Cerebellar nuclear complex (tissue), 1 donor: ENCODE data around the gene LATS2.

Source experiments
- DNase-seq, 2 experiments: peaks; one replicate each; lab custom pipeline; 2025; lab: John Stamatoyannopoulos, UW

The LATS2 gene

DNA sequence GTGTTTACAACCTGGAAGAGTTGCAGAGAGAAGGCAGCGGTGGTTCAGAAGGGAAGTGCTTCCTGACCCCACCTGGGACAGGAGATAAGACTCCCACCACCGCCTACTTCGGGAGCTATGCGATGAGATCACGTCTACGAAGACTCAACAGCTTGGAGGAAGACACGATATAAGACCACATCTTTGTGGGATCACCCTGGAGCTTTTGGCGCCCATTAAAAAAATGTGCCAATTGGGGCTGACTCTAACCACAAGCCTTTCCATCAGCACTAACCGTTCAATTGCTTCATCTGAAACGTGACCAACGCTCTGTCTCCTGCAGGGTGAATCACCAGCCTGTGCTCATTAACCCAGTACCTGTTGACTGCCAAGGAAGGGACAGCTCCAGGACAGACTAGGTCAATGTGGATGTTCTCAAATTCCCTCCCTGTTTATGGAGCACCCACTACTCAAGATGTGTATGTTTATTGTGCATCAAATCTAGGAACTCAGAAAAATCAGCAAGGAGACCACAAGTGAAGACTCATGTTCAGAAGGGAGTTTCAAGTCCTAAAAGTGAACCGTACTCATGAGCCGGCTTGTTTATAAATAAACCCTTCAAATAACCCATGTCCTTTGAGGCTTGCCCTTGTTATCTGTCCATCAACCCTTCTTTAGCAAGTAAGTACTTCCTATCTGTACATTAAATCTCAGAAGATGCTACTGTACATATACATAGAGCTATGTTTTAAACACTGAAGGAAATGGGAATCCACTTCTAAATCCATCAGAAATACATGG lies 67.5 kb downstream of the LATS2 start:
- no peak for DNase-seq

DNA sequence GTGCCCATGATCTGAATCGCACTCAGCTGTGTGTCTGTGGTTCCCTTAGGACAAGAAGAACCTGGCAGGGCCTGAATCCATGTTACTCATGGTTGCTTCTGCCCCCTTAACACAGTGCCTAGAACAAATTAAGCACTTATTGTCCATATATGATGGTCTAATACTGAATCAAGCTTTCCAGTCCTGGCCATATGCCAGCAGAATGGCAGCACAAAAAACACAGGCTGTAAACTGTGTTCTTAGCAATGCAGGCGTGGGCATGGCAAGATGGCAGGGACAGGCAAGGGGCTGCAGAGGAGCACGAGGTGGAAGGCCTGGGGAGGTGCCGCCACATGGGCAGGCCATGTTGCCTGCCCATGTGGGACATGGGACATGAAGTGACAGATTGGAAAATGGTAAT lies 68.2 kb downstream of the LATS2 start:
- no peak for DNase-seq

DNA sequence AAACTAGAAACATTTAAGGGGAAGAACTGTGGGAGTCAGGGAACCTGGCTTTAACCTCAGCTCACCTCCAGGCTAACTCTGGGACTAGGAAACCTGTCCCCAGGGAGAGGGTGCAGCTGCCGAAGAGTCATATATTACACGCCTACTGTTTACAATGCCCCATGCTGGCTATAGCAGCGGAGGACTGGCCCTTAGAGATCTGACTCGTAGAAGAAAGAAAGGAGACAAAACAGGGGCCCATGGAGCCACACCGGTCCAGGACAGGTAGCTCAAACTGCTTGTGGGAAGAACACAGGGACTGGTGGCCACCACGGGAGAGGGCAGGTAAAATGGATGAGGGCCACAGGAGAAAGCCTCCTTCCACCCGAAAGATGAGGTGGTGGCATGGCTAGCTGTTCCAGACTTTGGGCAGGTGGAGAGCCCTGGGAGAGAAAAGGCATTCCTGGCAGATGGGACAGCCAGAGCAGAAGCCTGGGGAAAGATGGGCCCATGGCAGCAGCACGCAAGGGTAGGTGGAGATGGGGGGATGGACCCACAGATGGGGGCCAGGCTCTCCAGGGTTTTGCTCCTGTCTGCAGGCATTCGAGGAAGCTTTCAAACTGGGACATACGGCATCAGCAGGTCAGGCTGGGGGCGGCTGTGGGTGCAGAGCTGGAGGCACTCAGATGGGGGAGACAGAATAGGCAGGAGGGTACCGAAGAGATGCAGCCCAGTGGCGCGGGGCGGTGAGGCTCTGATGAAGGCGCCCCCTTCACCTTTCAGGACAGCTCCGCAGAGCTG lies 69.5 kb downstream of the LATS2 start:
- DNase-seq = no peak

DNA sequence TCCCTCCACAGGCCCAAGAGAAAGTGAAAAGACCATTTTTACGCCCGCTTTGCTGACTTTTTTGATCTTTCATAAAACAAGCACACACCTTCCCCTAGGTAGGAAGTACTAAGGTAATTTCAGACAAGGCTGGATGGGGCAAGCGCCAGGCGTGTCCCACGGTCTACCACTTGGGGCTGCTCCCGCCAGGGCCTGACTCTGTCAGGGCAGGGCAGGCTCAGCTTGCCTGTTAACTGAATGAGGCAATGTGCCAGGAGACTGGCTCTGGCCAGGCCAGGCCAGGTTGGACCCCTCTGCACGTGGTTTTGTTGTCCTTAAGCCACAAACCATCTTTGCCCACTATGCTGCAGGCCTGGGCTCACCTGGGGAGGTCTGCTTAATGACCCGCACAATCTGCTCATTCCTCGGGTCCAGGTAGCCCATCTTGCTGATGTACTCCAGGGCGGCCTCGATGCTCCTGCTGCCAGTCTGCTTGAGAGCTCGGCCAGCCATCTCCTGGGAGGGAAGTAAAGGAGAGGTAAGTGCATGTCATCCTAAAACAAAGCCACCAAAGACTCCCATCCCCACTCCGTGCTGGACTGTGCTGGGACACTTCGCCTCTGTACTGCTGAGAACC lies 70.4 kb downstream of the LATS2 start:
- DNase-seq = no peak

DNA sequence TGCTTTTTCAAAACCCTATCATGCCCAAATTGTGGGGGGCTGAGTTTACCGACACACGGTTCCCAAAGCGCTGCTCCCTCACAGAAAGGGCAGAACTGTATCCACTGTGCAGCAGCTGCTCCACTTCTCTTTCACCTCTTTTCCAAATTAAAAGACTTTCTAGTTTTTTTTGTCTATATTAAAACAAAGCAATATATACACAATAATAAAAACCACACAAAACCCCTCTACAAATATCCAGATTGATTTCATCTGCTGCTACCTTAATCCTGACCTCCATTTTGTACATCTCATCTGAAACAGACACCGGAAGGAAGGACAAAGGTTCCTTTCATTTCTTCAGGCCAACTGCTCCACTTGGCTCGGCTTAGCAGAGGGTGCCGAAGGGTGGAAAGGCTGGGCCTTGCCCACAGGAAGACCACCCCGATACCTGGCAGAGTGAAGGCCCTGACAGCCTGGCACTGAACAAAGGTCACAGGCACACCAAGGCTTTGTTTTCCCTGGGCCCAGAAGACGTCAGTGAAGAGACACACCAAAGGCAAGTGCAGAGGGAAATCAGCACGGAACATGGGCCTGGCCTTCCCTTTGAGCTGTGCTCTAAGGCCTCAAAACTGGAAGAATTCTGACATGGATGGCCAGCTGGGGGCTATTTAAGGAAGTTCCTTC lies 71.6 kb downstream of the LATS2 start:
- DNase-seq = no peak

DNA sequence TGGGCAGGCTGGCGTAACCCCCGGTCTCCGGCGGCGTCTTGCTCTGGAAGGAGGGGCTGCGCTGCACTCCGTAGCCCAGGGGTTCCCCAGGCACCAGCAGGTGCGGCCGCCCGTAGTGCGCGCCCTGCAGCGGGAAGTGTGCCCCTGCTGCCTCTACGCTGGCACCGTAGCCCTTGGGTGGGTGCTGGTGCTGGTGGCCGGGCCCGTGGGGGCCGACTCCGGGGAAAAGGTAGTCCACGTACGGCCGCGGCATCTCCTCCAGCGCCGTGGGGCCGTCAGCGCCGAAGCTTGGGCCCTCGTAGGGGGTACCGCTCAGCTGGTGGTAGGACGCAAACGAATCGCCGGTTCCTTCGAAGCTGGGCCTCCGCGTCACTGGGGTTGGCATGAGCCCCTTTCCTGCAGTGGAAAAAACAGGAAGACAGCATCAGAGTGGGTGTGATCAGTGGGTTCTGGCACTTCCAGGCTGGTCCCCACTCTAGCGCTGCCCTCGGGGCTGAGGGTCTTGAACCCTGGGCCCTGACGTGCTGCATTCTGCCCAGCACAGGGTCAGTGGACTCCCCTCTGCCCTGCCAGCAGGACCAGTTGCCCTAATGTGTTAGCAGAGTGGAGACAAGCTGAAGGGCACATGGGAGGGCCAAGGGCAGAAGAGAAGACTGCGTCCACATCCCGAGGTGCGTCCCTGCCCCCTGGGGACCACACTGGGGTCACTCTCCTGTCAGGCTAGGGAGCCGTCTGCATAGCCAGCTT lies 72.3 kb downstream of the LATS2 start:
- DNase-seq = no peak

DNA sequence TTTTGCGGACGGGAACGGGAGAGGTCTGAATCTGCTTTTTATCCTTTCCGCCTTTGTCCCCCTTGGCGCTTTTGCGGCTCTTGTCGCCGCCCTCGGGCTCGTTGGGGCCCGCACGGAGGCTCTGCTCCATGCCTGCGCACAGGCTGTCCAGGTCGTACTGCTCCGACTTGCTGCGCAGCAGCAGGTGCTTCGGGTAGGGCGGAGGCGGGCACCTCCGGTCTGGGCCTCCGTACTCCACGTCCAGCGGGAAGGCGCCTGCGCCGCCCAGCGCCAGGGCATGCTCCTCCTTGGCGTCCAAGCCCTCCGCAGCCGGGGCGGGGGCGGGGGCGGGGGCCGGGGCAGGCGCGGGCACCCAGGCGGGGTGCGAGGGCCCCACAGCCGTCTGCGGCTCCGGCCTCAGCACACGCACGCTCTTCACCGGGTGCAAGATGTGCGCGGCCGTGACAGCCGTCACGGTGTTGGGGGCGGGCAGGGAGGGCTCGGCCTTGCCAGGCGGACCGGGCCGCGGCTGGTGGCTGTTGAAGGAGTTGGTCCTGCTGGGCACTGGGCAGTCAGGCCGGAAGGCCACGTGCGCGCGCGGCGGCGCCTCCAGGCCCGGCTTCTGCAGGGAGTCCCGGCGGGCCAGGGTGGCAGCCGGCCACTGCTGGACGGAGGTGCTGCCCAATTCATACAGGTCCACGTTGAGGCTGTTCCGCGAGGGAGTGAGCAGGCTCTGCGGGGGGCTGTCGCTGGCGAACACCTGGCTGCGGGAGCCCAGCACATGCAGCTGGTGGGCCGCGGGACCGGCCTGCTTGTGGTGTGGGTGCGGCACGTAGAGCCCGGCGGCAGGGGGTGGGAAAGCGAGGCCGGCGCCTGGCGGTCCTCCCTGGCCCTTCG lies 73.1 kb downstream of the LATS2 start:
- no peak for DNase-seq

DNA sequence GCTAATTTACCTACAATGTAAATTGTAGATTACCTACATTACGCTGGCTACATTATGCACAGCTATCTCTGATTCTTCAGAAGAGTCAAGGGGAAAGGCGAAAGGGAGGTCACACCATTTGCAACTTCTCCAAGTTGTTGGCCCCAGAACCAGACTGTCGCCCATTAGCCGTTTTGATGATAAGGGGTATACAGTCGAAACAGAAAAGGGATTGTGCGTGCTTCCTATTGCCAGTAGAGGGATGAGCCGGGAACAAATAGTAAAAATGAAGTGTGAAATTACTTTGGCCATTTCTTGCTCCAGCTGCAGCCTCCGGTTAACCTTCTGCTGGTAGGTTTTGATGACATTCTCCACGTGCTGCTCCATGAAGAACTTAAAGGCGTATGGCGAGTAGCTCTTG lies 73.8 kb downstream of the LATS2 start:
- no peak for DNase-seq

DNA sequence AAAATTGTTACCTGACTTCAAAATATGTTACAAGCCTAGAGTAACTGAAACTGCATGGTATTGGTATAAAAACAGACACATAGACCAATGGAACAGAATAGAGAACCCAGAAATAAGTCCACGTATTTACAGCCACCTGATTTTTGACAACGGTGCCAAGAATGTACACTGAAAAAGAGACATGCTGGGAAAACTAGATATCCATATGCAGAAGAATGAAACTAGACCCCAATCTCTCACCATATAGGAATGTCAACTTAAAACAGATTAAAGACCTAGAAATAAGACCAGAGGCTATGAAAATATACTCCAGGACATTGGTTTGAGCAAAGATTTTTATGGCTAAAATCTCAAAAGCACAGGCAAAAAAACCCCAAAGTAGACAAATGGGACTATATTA lies 76.5 kb downstream of the LATS2 start:
- no peak for DNase-seq

DNA sequence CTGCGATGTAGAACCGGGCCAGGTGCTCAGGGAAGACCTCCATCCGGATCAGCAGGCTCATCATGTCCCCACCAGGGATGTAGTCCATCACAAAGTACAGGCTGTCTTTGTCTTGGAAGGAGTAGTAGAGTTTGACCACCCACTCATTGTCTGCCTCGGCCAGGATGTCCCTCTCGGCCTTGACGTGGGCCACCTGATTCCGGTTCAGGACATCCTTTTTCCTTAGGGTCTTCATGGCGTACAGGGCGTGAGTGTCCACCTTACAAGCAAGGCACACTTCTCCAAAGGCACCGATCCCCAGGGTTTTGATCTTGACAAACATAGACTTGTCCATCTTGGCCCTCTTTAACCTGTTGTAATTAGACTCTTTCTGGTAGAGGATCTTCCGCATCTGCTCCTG lies 78.0 kb downstream of the LATS2 start:
- no peak for DNase-seq

DNA sequence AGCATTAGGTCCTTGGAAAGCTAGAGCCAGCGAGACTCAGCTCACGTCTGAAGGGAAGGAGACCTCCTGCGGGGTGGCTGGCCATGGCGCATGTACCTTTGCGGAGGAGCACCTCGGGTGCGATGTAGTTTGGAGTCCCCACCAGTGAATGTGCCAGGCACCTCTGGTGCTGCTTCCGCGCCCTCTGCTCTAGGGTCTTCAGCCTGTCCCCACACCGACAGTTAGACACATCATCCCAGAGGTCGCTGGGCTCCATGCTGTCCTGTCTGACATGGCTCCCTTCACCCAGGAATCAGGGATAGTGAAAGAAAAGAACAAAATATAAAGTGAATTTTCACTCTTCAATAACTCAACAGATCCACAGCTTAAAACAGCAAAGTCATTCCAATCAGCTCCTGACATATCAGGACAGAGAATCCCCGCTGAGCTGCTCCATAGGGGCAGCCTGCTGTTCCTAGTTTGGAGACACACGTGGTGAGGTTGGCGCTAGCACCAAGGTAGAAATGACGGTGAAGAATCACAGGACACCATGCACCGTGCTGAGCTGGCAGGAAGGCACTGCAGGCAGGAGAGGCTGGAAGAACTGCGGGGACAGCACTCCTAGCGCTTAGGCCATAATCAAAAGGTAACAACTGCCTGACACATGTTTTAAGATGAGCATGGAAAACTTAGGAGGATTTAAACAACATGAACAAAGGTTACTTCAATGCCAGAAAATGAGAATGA lies 79.9 kb downstream of the LATS2 start:
- DNase-seq = no peak

DNA sequence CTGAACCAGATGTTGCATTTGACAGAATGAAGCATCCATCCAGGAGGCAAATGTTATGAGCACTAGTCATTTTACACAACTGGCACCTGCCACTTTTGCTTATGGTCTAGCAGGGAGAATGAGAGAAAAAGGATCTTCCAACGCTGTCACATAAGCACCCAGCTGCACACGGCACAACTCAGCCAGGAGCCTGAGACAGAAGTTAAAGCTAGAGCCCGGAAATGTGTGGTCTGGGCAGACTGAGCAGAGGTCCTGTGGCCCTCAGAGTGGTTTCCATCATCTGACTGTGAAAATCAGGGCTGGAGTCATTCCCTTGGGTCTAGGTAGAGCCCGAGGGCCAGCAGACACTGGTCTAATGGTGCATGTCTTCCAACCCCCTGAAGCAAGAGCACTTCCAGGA lies 80.5 kb downstream of the LATS2 start:
- DNase-seq = no peak

DNA sequence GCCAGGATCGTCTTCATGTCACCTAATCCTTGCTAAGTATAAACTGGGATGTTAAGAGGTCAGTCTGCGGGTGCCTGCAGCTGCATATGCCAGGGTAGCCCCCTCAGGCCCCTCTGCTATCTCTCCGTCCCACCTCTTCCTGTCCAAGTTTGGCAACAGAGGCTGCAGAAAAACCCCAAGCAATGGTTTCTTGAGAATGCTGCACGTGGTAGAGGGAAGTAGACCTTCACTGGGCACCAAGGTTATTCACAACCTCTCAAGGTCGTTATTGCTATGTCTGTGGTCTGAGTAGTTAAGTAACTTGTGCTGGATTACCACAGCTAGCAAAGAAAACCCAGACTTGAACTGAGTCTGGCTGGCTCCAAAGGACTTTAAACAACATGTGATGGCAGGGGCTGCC lies 81.0 kb downstream of the LATS2 start:
- no peak for DNase-seq

DNA sequence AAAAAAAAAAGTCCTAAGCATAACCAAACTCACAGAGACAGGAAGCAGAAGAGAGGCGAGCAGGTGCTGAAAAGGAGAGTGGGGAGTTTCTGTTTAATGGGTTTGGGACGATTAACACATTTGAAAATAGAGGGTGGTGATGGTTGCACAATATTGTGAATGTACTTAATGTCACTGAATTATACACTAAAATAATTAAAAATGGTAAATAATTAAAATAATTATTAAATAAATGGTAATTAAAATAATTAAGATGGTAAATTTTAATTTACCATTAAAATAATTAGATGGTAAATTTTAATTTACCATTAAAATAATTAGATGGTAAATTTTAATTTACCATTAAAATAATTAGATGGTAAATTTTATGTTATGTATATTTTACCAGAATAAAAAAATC lies 84.0 kb downstream of the LATS2 start:
- DNase-seq = no peak

DNA sequence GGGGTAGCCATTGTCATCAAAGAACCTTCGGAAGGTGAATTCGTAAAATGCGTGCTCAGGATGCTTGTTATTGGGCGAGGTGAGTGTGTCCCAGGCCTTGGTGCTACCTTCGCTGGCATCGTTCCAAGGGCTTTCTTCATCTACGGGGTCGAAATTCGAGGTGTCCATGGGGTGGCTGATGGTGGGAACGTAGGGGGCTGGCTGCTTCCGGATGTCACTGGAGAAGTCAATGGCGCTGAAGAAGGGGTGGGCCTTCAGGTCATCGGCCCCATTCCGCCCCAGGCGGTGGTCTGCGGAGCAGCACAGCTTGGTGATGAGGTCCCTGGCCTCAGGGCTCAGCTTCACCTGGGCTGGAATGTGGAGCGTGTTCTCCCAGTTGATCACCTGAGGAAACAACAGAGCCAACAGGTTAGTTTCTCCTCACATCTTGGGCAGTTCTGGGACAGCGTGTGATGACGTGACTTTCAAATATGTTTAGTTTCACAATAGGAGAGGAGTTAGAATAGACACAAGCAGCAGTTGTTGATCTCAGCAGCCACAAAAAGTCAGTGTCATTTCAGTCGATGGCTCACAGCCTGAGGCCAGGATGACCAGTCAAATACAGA lies 86.3 kb downstream of the LATS2 start:
- DNase-seq = no peak

DNA sequence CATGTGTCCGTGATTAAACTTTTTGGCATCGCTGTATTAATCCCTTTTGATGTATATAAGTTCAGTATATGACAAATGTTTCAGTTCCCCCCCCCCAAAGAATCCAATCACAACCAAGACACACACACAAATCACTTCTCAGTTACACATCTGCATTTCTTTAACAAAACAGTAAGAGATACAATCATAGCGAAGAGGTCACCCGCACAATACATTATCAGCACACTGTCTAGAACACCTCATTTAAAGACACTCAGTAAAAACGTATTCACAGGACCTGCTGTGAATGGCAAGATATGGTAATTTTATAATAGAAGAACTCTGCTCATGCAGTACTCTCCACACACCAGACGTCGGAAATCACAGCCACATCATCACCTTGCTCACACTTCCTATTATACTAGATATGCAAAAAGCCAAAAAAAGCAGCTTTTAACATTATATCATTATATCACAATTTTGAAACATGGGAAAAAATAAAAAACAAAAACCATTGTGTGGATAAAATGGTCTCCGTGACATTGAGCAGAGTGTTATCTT lies 87.4 kb downstream of the LATS2 start:
- no peak for DNase-seq

DNA sequence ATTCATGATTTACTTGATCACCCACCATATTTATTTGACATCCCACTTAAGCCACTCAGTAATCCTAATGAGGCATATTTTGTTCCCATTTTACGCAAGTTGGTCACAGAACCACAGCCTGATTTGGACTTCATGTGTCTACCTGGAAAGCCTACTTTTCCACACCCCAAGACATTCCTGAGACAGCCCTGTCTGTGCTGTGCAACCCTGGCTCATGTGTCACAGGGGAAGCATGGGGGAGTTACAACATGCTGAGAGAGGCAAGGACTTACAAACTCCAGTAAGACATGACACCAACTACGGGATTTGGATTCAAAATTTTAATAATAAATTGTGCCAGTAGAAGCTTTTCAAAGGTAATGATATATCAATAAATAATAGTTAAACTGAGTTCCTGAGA lies 88.7 kb downstream of the LATS2 start:
- no peak for DNase-seq

DNA sequence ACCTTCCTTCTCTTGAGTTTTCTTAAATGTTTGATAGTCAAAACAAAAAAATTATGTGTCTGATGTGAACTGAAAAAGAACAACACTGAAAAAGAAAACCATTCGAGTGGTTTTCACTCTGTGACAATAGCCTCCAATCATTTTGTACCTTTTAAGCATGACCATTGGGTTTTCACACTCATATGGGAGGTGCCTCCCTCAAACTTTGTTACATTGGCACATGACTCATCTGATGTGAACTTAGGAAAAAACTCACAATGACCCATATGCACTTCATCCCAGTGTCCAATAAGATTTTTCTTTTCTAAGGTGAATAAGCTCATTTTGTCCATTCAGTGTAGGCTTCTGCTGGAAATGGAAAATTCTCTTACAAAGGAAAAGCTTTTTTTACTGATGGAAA lies 92.2 kb downstream of the LATS2 start:
- DNase-seq = no peak

DNA sequence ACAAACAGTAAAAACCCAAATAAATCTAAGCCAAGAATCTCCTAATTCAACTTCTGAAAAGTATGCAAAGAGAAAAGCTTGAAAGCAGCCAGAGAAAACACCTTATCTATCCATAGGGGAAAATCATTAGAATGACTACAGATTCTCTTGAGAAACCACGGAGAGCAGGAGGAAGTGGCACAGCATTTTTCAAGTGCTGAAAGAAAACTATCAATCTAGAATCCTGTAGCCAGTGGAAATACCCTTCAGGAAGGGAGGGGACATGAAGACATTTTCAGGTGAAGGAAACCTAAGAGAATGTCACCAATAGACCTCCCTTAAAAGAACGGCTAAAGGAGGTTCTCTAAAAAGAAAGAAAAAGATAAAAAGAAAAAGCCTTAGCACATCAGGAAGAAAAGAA lies 92.6 kb downstream of the LATS2 start:
- no peak for DNase-seq

DNA sequence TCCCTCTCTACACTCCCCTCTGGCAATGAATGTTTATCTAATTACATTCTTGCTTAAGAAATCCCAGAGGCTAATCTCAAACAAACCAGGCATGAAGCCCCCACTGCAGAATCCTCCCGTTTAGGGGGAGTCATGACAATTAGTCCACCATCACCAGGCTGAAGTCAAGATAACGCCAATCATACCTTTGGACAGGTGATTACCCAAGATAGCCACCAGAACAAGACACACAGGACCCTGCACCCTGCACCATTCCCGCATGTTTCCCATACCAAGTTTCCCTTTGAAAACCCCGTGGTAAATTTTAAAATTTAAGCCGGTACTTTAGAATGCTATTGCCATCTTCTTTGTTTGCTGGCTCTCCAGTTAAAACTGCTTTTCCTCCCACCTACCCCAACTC lies 94.0 kb downstream of the LATS2 start:
- no peak for DNase-seq
